ENCODE data around the gene C1orf50.

The C1orf50 gene

GRCh38 chr1:42825036-42825851 lies 58.2 kb downstream of the C1orf50 start:
- Histone ChIP-seq H3K4me3 (no peak overlapping the region), H3K27ac (no peak overlapping the region)
- no peak for DNase-seq (ENCODE audit: low spot score)
- TF ChIP-seq CTCF (IDR thresholded peaks at IDR 0.05): no peak
